ENCODE results near the gene TIAM1.

TIAM1 gene

GRCh38 chr21:31289702-31290101 lies 54.4 kb downstream of the TIAM1 start:
- no peaks in the 10 kb centered on the region for H3K4me1 ChIP-seq (ENCODE audit: control insufficient read depth in 2 of 2, insufficient read depth in 2 of 2, low read length in 2 of 2)
- no peaks in the 10 kb centered on the region for H3K27me3 ChIP-seq (ENCODE audit: control insufficient read depth in 2 of 2, insufficient read depth in 2 of 2, low read length in 2 of 2)
- H3K36me3 ChIP-seq (ENCODE audit: control insufficient read depth in 2 of 2, insufficient read depth in 2 of 2, low read length in 2 of 2), result no peaks in the 10 kb centered on the region
- no peak overlapping the region for H3K4me3 ChIP-seq (ENCODE audit: low read length in 2 of 2)
- H3K27ac ChIP-seq (ENCODE audit: low read depth in 2 of 2, low read length in 2 of 2), result no peak overlapping the region
- H3K9me3 ChIP-seq (ENCODE audit: control insufficient read depth in 2 of 2, low read length in 2 of 2), result no peaks in the 10 kb centered on the region
- no peak overlapping the region for H3K9ac ChIP-seq (ENCODE audit: low read depth in 1 of 2, low read length in 2 of 2)

- no peak overlapping the region for H3K27ac ChIP-seq (ENCODE audit: low read depth in 2 of 2, low read length in 2 of 2)
- H3K9me3 ChIP-seq (ENCODE audit: control insufficient read depth in 2 of 2, low read length in 2 of 2), result no peaks in the 10 kb centered on the region
- no peaks in the 10 kb centered on the region for H3K4me1 ChIP-seq (ENCODE audit: control insufficient read depth in 2 of 2, insufficient read depth in 2 of 2, low read length in 2 of 2)
These were observed 55.9 kb downstream of the TIAM1 start for GRCh38 chr21:31288191-31288590.

GRCh38 chr21:31287201-31287600 lies 56.9 kb downstream of the TIAM1 start:
- Histone ChIP-seq H3K9ac (ENCODE audit: low read depth in 1 of 2, low read length in 2 of 2) (no peak overlapping the region), H3K36me3 (ENCODE audit: control insufficient read depth in 2 of 2, insufficient read depth in 2 of 2, low read length in 2 of 2) (no peaks in the 10 kb centered on the region), H3K27me3 (ENCODE audit: control insufficient read depth in 2 of 2, insufficient read depth in 2 of 2, low read length in 2 of 2) (no peaks in the 10 kb centered on the region), H3K27ac (ENCODE audit: low read depth in 2 of 2, low read length in 2 of 2) (no peak overlapping the region), H3K4me3 (ENCODE audit: low read length in 2 of 2) (no peak overlapping the region), H3K9me3 (ENCODE audit: control insufficient read depth in 2 of 2, low read length in 2 of 2) (no peaks in the 10 kb centered on the region), H3K4me1 (ENCODE audit: control insufficient read depth in 2 of 2, insufficient read depth in 2 of 2, low read length in 2 of 2) (no peaks in the 10 kb centered on the region)

More at GRCh38 chr21:31288191-31288590, 55.9 kb downstream of the TIAM1 start:
- Histone ChIP-seq H3K9ac (ENCODE audit: low read depth in 1 of 2, low read length in 2 of 2) (no peak overlapping the region), H3K36me3 (ENCODE audit: control insufficient read depth in 2 of 2, insufficient read depth in 2 of 2, low read length in 2 of 2) (no peaks in the 10 kb centered on the region), H3K4me3 (ENCODE audit: low read length in 2 of 2) (no peak overlapping the region), H3K27me3 (ENCODE audit: control insufficient read depth in 2 of 2, insufficient read depth in 2 of 2, low read length in 2 of 2) (no peaks in the 10 kb centered on the region)

- Histone ChIP-seq H3K9ac (ENCODE audit: low read depth in 1 of 2, low read length in 2 of 2) (no peak overlapping the region), H3K4me1 (ENCODE audit: control insufficient read depth in 2 of 2, insufficient read depth in 2 of 2, low read length in 2 of 2) (no peaks in the 10 kb centered on the region), H3K27me3 (ENCODE audit: control insufficient read depth in 2 of 2, insufficient read depth in 2 of 2, low read length in 2 of 2) (no peaks in the 10 kb centered on the region), H3K4me3 (ENCODE audit: low read length in 2 of 2) (no peak overlapping the region), H3K9me3 (ENCODE audit: control insufficient read depth in 2 of 2, low read length in 2 of 2) (no peaks in the 10 kb centered on the region), H3K36me3 (ENCODE audit: control insufficient read depth in 2 of 2, insufficient read depth in 2 of 2, low read length in 2 of 2) (no peaks in the 10 kb centered on the region), H3K27ac (ENCODE audit: low read depth in 2 of 2, low read length in 2 of 2) (no peak overlapping the region)
These were observed 57.4 kb downstream of the TIAM1 start for GRCh38 chr21:31286621-31287020.

GRCh38 chr21:31284797-31285397 lies 59.2 kb downstream of the TIAM1 start:
- Histone ChIP-seq H3K9ac (ENCODE audit: low read depth in 1 of 2, low read length in 2 of 2) (no peak overlapping the region), H3K4me3 (ENCODE audit: low read length in 2 of 2) (no peak overlapping the region), H3K36me3 (ENCODE audit: control insufficient read depth in 2 of 2, insufficient read depth in 2 of 2, low read length in 2 of 2) (no peaks in the 10 kb centered on the region), H3K27ac (ENCODE audit: low read depth in 2 of 2, low read length in 2 of 2) (no peak overlapping the region), H3K9me3 (ENCODE audit: control insufficient read depth in 2 of 2, low read length in 2 of 2) (no peaks in the 10 kb centered on the region), H3K4me1 (ENCODE audit: control insufficient read depth in 2 of 2, insufficient read depth in 2 of 2, low read length in 2 of 2) (no peaks in the 10 kb centered on the region), H3K27me3 (ENCODE audit: control insufficient read depth in 2 of 2, insufficient read depth in 2 of 2, low read length in 2 of 2) (no peaks in the 10 kb centered on the region)

- Histone ChIP-seq H3K4me3 (ENCODE audit: low read length in 2 of 2) (no peak overlapping the region), H3K36me3 (ENCODE audit: control insufficient read depth in 2 of 2, insufficient read depth in 2 of 2, low read length in 2 of 2) (no peaks in the 10 kb centered on the region), H3K27me3 (ENCODE audit: control insufficient read depth in 2 of 2, insufficient read depth in 2 of 2, low read length in 2 of 2) (no peaks in the 10 kb centered on the region), H3K9me3 (ENCODE audit: control insufficient read depth in 2 of 2, low read length in 2 of 2) (no peaks in the 10 kb centered on the region), H3K27ac (ENCODE audit: low read depth in 2 of 2, low read length in 2 of 2) (no peak overlapping the region), H3K4me1 (ENCODE audit: control insufficient read depth in 2 of 2, insufficient read depth in 2 of 2, low read length in 2 of 2) (no peaks in the 10 kb centered on the region), H3K9ac (ENCODE audit: low read depth in 1 of 2, low read length in 2 of 2) (no peak overlapping the region)
These were observed 61.0 kb downstream of the TIAM1 start for GRCh38 chr21:31283025-31283424.

- Histone ChIP-seq H3K27ac (ENCODE audit: low read depth in 2 of 2, low read length in 2 of 2) (no peak overlapping the region), H3K36me3 (ENCODE audit: control insufficient read depth in 2 of 2, insufficient read depth in 2 of 2, low read length in 2 of 2) (no peaks in the 10 kb centered on the region), H3K9me3 (ENCODE audit: control insufficient read depth in 2 of 2, low read length in 2 of 2) (no peaks in the 10 kb centered on the region), H3K4me3 (ENCODE audit: low read length in 2 of 2) (no peak overlapping the region), H3K4me1 (ENCODE audit: control insufficient read depth in 2 of 2, insufficient read depth in 2 of 2, low read length in 2 of 2) (no peaks in the 10 kb centered on the region), H3K27me3 (ENCODE audit: control insufficient read depth in 2 of 2, insufficient read depth in 2 of 2, low read length in 2 of 2) (no peaks in the 10 kb centered on the region), H3K9ac (ENCODE audit: low read depth in 1 of 2, low read length in 2 of 2) (no peak overlapping the region)
These were observed 61.9 kb downstream of the TIAM1 start for GRCh38 chr21:31282095-31282709.

- H3K9me3 ChIP-seq (ENCODE audit: control insufficient read depth in 2 of 2, low read length in 2 of 2), result no peaks in the 10 kb centered on the region
These were observed 62.5 kb downstream of the TIAM1 start for GRCh38 chr21:31281561-31281960.

GRCh38 chr21:31279986-31280385 lies 64.1 kb downstream of the TIAM1 start:
- no peaks in the 10 kb centered on the region for H3K9me3 ChIP-seq (ENCODE audit: control insufficient read depth in 2 of 2, low read length in 2 of 2)
- H3K27ac ChIP-seq (ENCODE audit: low read depth in 2 of 2, low read length in 2 of 2), result no peak overlapping the region
- no peak overlapping the region for H3K4me3 ChIP-seq (ENCODE audit: low read length in 2 of 2)
- no peaks in the 10 kb centered on the region for H3K4me1 ChIP-seq (ENCODE audit: control insufficient read depth in 2 of 2, insufficient read depth in 2 of 2, low read length in 2 of 2)
- H3K9ac ChIP-seq (ENCODE audit: low read depth in 1 of 2, low read length in 2 of 2), result no peak overlapping the region
- no peaks in the 10 kb centered on the region for H3K27me3 ChIP-seq (ENCODE audit: control insufficient read depth in 2 of 2, insufficient read depth in 2 of 2, low read length in 2 of 2)
- no peaks in the 10 kb centered on the region for H3K36me3 ChIP-seq (ENCODE audit: control insufficient read depth in 2 of 2, insufficient read depth in 2 of 2, low read length in 2 of 2)

More at GRCh38 chr21:31281561-31281960, 62.5 kb downstream of the TIAM1 start:
- H3K9ac ChIP-seq (ENCODE audit: low read depth in 1 of 2, low read length in 2 of 2), result no peak overlapping the region
- no peaks in the 10 kb centered on the region for H3K4me1 ChIP-seq (ENCODE audit: control insufficient read depth in 2 of 2, insufficient read depth in 2 of 2, low read length in 2 of 2)
- H3K4me3 ChIP-seq (ENCODE audit: low read length in 2 of 2), result no peak overlapping the region
- H3K36me3 ChIP-seq (ENCODE audit: control insufficient read depth in 2 of 2, insufficient read depth in 2 of 2, low read length in 2 of 2), result no peaks in the 10 kb centered on the region
- H3K27ac ChIP-seq (ENCODE audit: low read depth in 2 of 2, low read length in 2 of 2), result no peak overlapping the region
- no peaks in the 10 kb centered on the region for H3K27me3 ChIP-seq (ENCODE audit: control insufficient read depth in 2 of 2, insufficient read depth in 2 of 2, low read length in 2 of 2)

- Histone ChIP-seq H3K9me3 (ENCODE audit: control insufficient read depth in 2 of 2, low read length in 2 of 2) (no peaks in the 10 kb centered on the region), H3K4me1 (ENCODE audit: control insufficient read depth in 2 of 2, insufficient read depth in 2 of 2, low read length in 2 of 2) (no peaks in the 10 kb centered on the region), H3K9ac (ENCODE audit: low read depth in 1 of 2, low read length in 2 of 2) (no peak overlapping the region), H3K36me3 (ENCODE audit: control insufficient read depth in 2 of 2, insufficient read depth in 2 of 2, low read length in 2 of 2) (no peaks in the 10 kb centered on the region), H3K27me3 (ENCODE audit: control insufficient read depth in 2 of 2, insufficient read depth in 2 of 2, low read length in 2 of 2) (no peaks in the 10 kb centered on the region), H3K27ac (ENCODE audit: low read depth in 2 of 2, low read length in 2 of 2) (no peak overlapping the region), H3K4me3 (ENCODE audit: low read length in 2 of 2) (no peak overlapping the region)
These were observed 64.8 kb downstream of the TIAM1 start for GRCh38 chr21:31279214-31279613.
